LNCaP clone FGC (cell line): ENCODE measurements around the gene KCNH4.
A peak's percentile ranks its signal among the peaks of the same experiment; 100 is the strongest.
"Not testable (repeated sequence)": the region's sequence is repeated elsewhere in the genome, so short reads cannot be mapped to it uniquely, and the experiment has no call there.

Source experiments
- DNase-seq: peaks from one replicate; pipeline ENCODE4 v3.0.0-alpha.2; 2011; ENCODE audit warnings: low read depth
- H3K4me3 ChIP-seq: 2 replicates; pipeline ENCODE4 v1.5.1; 2011; ENCODE audit warnings: mild to moderate bottlenecking, low read depth, low read length, control low read depth
- TF ChIP-seq, protein P1 (sequence below): IDR thresholded peaks from 2 replicates; pipeline ENCODE4 v1.5.1; 2012; ENCODE audit warnings: mild to moderate bottlenecking; ENCODE audit not compliant: control insufficient read depth, insufficient read depth; ENCODE audit errors: extremely low read depth

Gene KCNH4

GRCh38 chr17:42187833-42188232 is 6.9 kb upstream of the KCNH4 start:
- TF ChIP-seq, protein P1, sequence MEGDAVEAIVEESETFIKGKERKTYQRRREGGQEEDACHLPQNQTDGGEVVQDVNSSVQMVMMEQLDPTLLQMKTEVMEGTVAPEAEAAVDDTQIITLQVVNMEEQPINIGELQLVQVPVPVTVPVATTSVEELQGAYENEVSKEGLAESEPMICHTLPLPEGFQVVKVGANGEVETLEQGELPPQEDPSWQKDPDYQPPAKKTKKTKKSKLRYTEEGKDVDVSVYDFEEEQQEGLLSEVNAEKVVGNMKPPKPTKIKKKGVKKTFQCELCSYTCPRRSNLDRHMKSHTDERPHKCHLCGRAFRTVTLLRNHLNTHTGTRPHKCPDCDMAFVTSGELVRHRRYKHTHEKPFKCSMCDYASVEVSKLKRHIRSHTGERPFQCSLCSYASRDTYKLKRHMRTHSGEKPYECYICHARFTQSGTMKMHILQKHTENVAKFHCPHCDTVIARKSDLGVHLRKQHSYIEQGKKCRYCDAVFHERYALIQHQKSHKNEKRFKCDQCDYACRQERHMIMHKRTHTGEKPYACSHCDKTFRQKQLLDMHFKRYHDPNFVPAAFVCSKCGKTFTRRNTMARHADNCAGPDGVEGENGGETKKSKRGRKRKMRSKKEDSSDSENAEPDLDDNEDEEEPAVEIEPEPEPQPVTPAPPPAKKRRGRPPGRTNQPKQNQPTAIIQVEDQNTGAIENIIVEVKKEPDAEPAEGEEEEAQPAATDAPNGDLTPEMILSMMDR, result no peak
- no peak for DNase-seq
- no peak overlapping the region for H3K4me3 ChIP-seq

- DNase-seq, H3K4me3 ChIP-seq: not testable (repeated sequence)
These were observed 5.2 kb upstream of the KCNH4 start for GRCh38 chr17:42186191-42186590.

DNA sequence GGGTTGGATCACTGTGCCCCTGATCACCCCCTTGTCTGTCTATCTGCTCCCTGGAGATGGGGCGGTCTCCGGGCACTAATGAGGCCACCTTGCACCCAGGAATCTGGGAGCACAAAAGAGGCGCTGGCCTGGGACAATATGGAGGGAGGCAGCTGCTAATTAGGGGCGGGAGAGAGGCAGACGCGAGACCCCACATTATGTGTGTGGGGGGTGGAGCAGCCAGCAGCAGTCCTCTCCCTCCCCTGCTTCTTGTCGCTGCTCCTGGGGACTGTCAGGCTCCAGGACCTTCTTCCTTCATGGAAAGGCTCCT is 4.6 kb upstream of the KCNH4 start:
- TF ChIP-seq, protein P1, result no peak
- no peak for DNase-seq
- H3K4me3 ChIP-seq, result no peak overlapping the region

GRCh38 chr17:42184713-42185620 is 4.0 kb upstream of the KCNH4 start, which contains the start of gene HCRT:
TSS of gene HCRT (minus strand) at chr17:42185452. CDS start at chr17:42185365, 87 bp downstream.
- TF ChIP-seq, protein P1, result no peak
- no peak for DNase-seq
- H3K4me3 ChIP-seq, result no peak within 1 kb of the TSS

GRCh38 chr17:42183741-42184711 is 3.1 kb upstream of the KCNH4 start:
- no peak for DNase-seq
- H3K4me3 ChIP-seq, result no peak overlapping the region
- TF ChIP-seq, protein P1, result peak; percentile 55

GRCh38 chr17:42182927-42183734 is 2.2 kb upstream of the KCNH4 start:
- H3K4me3 ChIP-seq, result no peak overlapping the region
- TF ChIP-seq, protein P1, result no peak
- DNase-seq, result no peak
